SU-DHL-6 (cell line): Measurements from ENCODE around the gene SEPTIN3.

Experiments used
- EZH2phosphoT487 ChIP-seq: fragments of 200-600 bp; sonication (generic), shearing (Covaris generic); conservative IDR thresholded peaks from 2 replicates; pipeline ENCODE4 v1.6.1; 2018; ENCODE audit warnings: mild to moderate bottlenecking, antibody characterized with exemption, low read length, moderate library complexity, mixed read lengths
- TF ChIP-seq, protein P1 (sequence below): fragments of 200-600 bp; sonication (generic); IDR thresholded peaks from one replicate; pipeline ENCODE4 v1.5.1; 2017; ENCODE audit warnings: antibody characterized with exemption, mild to moderate bottlenecking, low read length, moderate library complexity; ENCODE audit not compliant: insufficient read depth, poor library complexity, severe bottlenecking

- TF ChIP-seq, protein P1, sequence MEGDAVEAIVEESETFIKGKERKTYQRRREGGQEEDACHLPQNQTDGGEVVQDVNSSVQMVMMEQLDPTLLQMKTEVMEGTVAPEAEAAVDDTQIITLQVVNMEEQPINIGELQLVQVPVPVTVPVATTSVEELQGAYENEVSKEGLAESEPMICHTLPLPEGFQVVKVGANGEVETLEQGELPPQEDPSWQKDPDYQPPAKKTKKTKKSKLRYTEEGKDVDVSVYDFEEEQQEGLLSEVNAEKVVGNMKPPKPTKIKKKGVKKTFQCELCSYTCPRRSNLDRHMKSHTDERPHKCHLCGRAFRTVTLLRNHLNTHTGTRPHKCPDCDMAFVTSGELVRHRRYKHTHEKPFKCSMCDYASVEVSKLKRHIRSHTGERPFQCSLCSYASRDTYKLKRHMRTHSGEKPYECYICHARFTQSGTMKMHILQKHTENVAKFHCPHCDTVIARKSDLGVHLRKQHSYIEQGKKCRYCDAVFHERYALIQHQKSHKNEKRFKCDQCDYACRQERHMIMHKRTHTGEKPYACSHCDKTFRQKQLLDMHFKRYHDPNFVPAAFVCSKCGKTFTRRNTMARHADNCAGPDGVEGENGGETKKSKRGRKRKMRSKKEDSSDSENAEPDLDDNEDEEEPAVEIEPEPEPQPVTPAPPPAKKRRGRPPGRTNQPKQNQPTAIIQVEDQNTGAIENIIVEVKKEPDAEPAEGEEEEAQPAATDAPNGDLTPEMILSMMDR, result peak; percentile 24
- TF ChIP-seq EZH2phosphoT487, result no peak
Observed at GRCh38 chr22:41966607-41967240, 2.5 kb upstream of the SEPTIN3 start.
